GM18511 (cell line): ENCODE data around the gene ATP6V1G2.
"Not testable (repeated sequence)": the region's sequence is repeated elsewhere in the genome, so short reads cannot be mapped to it uniquely, and the experiment has no call there.

Experiments used
- ATAC-seq: cut with Tn5 transposase; IDR thresholded peaks from one replicate; pipeline ENCODE4 v1.9.1; 2021; ENCODE audit warnings: mild to moderate bottlenecking, moderate library complexity; ENCODE audit not compliant: unreplicated experiment

The ATP6V1G2 gene

GRCh38 chr6:31529329-31530150, 16.9 kb downstream of the ATP6V1G2 start:
- no peak for ATAC-seq

DNA sequence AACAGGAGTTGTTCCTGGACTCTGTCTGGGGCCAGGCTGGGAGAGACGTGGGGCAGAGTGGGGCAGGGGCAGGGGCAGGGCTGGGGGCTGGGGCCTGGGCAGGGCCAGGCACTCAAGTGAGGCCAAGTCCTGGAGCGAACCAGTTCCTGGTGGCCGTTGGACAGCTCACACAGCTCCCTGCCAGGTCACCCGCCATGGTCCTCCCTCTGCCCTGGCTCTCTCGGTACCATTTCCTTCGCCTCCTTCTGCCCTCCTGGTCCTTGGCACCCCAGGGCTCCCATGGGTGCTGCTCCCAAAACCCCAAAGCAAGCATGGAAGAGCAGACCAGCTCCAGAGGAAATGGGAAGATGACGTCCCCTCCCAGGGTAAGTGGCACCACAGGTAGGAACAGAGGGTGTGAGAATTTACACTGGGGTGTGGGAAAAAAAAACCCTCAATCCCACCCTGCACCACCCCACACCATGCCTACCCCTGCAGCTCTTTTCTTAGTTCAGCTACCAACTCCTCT, 17.5 kb downstream of the ATP6V1G2 start, which contains the start of gene MCCD1:
Gene MCCD1 (plus strand): TSS at position 142 of the 508 bp plus-strand sequence. CDS start 53 bp downstream, at position 195.
- ATAC-seq, result no peak

- ATAC-seq, result no peak
Measured at GRCh38 chr6:31528307-31528777, 18.1 kb downstream of the ATP6V1G2 start.

DNA sequence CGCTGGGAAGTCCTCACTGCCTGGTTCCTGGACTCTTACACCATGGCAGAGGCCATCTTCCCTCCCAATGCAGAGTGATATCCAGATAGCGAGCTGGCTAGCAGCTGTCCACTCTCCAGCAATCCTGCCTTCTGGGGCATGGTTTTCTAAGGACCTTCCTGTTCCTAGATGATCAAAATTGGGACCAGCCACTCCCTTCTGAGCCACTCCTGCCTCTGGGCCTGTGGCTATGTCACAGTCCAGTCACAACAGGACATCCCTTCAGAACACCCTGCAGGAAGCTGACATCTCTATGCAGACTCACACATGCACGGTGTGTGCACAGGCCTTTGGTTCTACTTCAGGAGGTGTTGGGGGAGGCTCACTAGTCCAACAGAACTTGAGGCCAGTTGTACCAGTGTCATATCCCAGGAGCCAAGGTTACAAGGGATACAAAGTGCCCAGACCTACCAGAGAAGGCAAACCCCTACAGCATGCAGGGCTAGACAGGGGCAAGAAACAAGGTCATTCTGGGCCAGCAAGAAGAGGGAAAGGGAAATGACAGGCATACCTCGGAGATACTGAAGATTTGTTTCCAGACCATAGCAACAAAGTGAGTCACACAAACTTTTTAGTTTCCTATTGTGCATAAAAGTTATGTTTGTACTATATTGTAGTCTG, 20.3 kb downstream of the ATP6V1G2 start:
- ATAC-seq, result no peak

GRCh38 chr6:31525553-31525931, 20.9 kb downstream of the ATP6V1G2 start:
- no peak for ATAC-seq

DNA sequence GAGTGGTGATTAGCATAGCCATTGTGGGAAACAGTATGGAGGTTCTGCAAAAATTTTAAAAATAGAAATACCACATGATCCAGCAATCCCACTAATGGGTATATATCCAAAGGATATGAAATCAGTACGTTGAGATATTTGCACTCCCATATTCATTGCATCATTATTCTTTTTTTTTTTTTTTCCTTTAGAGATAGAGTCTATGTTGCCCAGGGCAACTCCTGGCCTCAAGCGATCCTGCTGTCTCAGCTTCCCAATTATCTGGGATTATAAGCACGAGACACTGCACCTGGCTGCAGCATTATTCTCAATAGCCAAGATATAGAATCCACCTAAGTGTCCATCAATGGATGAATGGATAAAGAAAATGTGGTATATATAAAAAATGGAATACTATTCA, 24.6 kb downstream of the ATP6V1G2 start:
- ATAC-seq, result no peak

DNA sequence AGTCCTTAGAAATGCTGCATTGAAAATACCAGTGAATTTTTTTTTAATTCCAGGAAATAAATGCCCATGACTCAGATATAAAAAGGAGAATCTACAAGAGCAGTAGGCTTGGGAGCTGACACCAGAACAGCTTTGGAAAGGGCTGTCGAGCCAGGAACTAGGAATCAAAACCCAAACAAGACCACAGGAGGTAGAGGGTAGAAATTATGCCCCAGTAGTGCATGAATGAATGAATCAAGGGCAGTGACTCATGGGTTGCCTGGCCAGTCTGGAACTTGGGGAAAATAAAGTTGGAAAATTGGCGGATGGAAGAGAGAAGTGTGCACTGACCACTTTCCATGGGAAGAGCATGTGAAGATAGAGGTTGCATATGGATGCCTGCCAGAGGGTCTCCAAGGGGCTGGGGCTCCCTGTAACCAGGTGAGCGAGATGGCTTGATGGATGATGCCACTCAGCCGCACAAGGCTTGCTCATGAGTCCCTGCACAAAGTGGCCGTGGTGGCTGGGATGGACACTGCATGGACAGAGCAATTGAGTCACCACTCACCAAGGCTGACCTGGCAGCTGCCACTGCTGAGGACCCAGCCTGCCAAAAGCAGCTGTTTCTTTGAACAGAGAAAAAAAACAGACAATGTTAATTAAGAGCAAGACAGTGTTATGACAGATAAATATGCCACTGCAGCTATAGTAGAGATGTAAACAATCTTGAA, 32.8 kb downstream of the ATP6V1G2 start:
- no peak for ATAC-seq

DNA sequence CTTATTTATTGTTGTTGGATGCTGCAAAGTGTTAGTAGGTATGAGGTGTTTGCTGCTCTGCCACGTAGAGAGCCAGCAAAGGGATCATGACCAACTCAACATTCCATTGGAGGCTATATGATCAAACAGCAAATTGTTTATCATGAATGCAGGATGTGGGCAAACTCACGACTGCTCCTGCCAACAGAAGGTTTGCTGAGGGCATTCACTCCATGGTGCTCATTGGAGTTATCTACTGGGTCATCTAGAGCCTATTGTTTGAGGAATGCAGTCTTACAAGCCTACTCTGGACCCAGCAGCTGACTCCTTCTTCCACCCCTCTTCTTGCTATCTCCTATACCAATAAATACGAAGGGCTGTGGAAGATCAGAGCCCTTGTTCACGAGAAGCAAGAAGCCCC, 36.4 kb downstream of the ATP6V1G2 start:
- no peak for ATAC-seq

DNA sequence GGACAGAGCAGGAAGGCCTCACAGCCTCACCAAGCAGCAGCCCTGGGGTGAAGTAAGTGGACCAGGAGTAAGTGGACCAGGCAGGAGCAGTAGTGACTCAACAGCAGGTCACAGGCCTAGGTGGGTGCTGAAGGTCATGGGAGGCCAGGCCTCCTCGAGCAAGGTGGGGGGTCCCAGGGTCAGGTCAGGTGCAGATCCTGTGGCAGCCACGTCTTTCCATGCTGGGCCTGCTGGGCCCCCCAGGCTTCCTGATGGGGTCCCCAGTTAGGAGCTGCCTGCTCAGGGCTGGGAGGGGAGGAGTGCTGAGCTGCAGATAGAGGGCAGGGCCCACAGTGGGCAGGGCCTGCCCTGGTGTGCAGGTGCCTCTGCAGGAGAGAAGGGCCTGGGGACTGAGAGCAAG, 37.4 kb downstream of the ATP6V1G2 start:
- not testable (repeated sequence) for ATAC-seq

GRCh38 chr6:31502586-31502985, 43.8 kb downstream of the ATP6V1G2 start:
- no peak for ATAC-seq

DNA sequence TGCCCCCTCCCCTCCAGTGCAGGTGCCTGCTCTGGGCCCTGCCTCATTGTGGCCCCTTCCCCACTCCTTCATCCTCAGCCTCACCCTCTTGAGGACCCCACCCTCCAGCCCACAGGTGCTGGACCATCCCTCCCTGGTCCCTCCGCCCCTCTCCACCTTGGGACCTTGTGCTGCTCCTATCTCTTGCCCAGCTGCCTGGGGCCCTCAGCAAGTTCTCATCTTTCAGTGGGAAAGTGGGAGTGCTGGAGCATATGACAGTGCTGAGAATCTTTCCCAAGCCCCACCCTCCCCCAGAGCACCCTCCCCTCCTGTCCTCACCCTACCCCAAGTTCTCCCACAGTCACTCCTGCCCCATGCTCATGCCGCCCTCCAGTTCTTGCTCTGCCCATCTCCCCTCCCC, 46.8 kb downstream of the ATP6V1G2 start:
- not testable (repeated sequence) for ATAC-seq

- ATAC-seq, result no peak
Measured at GRCh38 chr6:31498748-31499147, 47.7 kb downstream of the ATP6V1G2 start.

GRCh38 chr6:31497531-31498476, 48.6 kb downstream of the ATP6V1G2 start, which contains the start of gene MICB:
Gene MICB, plus strand, starts transcription at chr6:31498145. Its CDS starts 49 bp downstream, at chr6:31498194.
- peak; percentile 69 for ATAC-seq

DNA sequence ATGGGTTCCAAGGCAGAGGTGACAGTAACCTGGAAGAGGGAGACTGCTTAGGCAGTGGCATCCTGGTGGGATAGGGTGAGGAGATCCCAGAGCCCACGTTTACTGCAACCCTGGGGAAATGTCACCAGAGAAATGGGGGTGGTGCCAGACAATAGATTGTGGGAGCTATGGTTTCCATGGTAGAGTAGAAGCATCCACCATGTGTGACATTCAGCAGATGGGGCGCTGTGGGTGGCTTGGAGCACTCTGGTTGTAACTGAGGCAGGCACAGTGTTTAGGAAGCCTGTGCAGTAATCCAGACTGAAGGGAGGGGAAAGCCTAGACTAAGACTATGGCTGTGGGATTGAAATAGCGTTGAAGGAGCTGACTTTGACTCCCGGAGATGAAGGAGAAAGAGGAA, 49.6 kb downstream of the ATP6V1G2 start:
- not testable (repeated sequence) for ATAC-seq

GRCh38 chr6:31495580-31495979, 50.8 kb downstream of the ATP6V1G2 start:
- ATAC-seq, result no peak
